ENCODE measurements around the gene SDK1. TPM values are rescaled to one million over a fixed set of nuclear protein-coding genes. Genes with fewer than 3 reads are reported as not detected.

Gene SDK1
- total RNA-seq, 2 donors from 2014 or later: 19.8 to 32.4 TPM

DNA sequence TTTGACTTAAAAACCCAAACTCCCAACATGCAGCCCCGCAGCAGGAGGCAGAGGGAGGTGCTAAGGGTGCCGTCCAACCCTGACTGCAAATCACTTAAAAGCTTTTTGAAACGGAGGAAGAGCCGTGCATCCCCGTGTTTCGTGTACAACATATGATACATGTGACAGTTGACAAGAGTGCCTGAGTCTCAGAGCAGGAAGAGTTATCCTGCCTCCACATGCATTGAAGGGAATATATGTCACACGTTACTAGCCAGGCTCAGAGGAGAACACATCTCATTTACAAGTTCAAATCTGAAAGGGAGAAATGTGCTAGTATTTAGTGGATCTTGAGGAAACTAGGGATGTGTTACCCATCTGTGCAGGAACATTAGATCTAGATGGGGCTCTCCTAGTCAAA lies 69.9 kb downstream of the SDK1 start:
- TF ChIP-seq, protein P1, sequence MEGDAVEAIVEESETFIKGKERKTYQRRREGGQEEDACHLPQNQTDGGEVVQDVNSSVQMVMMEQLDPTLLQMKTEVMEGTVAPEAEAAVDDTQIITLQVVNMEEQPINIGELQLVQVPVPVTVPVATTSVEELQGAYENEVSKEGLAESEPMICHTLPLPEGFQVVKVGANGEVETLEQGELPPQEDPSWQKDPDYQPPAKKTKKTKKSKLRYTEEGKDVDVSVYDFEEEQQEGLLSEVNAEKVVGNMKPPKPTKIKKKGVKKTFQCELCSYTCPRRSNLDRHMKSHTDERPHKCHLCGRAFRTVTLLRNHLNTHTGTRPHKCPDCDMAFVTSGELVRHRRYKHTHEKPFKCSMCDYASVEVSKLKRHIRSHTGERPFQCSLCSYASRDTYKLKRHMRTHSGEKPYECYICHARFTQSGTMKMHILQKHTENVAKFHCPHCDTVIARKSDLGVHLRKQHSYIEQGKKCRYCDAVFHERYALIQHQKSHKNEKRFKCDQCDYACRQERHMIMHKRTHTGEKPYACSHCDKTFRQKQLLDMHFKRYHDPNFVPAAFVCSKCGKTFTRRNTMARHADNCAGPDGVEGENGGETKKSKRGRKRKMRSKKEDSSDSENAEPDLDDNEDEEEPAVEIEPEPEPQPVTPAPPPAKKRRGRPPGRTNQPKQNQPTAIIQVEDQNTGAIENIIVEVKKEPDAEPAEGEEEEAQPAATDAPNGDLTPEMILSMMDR (IDR thresholded peaks at IDR 0.05): no peak
- TF ChIP-seq POLR2A (IDR thresholded peaks at IDR 0.05): no peak
- Histone ChIP-seq H3K4me1 (no peaks in the 10 kb centered on the region), H3K27me3 (no peaks in the 10 kb centered on the region), H3K36me3 (replicated peaks in 1 of 2; ENCODE audit: insufficient read depth in 1 of 2, low read depth in 2 of 2) (no peaks in the 10 kb centered on the region), H3K9me3 (no peaks in the 10 kb centered on the region), H3K27ac (no peak overlapping the region), H3K4me3 (no peak overlapping the region)
- no peak for ATAC-seq
- intact Hi-C loops (cut with DNase I): no loop called here
- WGBS, 2 donors: 91 to 99% methylated on average over 7 of the region's 7 CpGs
- DNase-seq: no peak

DNA sequence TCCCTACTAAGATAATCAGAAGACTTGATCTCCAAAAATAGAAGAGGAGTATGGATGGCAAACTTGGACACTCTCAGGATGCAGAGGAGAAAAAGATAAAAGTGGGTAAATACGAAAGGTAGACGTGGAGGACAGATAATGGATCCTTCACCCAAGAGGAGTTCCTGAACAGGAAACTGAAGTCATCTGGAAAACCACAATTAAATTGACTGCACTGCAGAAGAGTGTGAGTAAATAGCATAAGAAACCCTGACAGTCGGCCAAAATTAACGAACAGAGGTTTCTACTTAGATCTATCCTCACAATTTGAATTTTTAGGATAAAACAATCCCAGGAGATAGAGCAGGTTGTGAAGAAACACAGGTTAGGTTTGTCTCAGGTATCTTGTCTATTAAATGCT lies 70.5 kb downstream of the SDK1 start:
- intact Hi-C loops (cut with DNase I): no loop called here
- Histone ChIP-seq H3K4me1 (no peaks in the 10 kb centered on the region), H3K9me3 (no peaks in the 10 kb centered on the region), H3K27ac (no peak overlapping the region), H3K4me3 (no peak overlapping the region), H3K27me3 (no peaks in the 10 kb centered on the region), H3K36me3 (replicated peaks in 1 of 2; ENCODE audit: insufficient read depth in 1 of 2, low read depth in 2 of 2) (no peaks in the 10 kb centered on the region)
- no peak for DNase-seq
- no peak for TF ChIP-seq POLR2A (IDR thresholded peaks at IDR 0.05)
- TF ChIP-seq, protein P1 (IDR thresholded peaks at IDR 0.05): no peak
- 53 to 76% methylated on average over 4 of the region's 4 CpGs for WGBS, 2 donors
- no peak for ATAC-seq

DNA sequence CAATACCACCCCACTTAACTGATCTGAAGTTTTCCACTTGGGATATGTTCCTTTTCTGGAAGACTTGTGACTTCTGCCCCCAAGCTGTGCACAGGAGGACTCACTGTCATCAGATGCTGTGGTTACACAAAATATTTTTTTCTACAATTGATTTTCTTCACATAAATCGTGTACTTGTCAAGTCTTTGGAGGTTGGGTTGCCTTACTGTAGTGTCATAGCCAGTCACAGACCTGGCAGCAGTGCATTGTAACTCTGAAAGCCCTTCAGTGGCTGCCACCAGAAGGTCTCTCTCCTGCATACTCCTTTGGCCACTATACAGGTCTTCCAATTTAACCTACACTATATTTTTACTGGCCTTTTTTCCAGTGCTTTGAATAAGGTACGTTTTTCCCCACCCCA lies 73.2 kb downstream of the SDK1 start:
- 50 to 70% methylated on average over 2 of the region's 2 CpGs for WGBS, 2 donors

DNA sequence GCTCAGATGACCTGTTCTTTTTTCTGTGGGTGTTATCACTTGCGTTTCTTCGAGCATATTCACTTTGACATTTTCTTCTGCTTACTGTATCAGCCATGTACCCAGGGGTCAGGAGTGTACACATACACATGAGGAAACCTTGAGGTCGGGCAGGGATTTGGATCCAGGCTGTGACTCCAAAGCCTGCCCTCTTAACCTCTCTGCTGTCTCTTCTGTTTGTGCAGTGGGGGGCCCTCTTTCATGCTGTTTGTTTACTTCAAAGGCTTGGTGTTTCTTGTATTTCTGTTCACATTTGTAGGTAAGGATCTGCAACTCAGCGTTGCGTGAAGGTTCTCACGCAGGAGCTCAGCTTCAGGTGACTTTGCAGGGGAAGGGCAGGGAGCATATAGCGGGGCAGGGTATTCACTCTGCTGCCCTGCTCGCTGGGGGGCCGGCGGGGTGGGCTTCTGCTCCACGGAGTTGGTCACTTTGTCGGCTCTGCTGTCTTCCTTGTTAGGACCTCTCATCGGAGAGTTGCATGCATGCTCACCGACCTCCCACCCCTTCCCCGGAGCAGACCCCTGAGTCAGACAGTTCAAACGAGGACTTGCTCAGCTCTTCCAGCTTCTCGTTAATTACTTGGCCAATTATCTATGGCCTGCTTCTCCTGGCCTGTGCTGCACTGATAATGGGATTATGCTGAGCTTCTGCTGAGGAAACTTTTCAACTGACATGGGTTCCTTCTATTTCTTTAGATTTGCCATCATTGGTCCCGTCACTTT lies 77.5 kb downstream of the SDK1 start:
- no peaks in the 10 kb centered on the region for H3K36me3 ChIP-seq (replicated peaks in 1 of 2; ENCODE audit: insufficient read depth in 1 of 2, low read depth in 2 of 2)
- DNase-seq (no peak), ATAC-seq (no peak)
- 78 to 82% methylated on average over 16 to 17 of the region's 18 CpGs for WGBS, 2 donors
- no peaks in the 10 kb centered on the region for H3K4me1 ChIP-seq
- intact Hi-C loops (cut with DNase I): no loop called here
- H3K9me3 ChIP-seq: no peaks in the 10 kb centered on the region
- no peak overlapping the region for H3K27ac ChIP-seq
- H3K4me3 ChIP-seq: no peak overlapping the region
- no peaks in the 10 kb centered on the region for H3K27me3 ChIP-seq
- TF ChIP-seq, protein P1 (IDR thresholded peaks at IDR 0.05): no peak
- TF ChIP-seq POLR2A (IDR thresholded peaks at IDR 0.05): no peak

More for the DNA sequence above, 73.2 kb downstream of the SDK1 start:
- H3K4me1 ChIP-seq: no peaks in the 10 kb centered on the region
- H3K27ac ChIP-seq: no peak overlapping the region
- H3K4me3 ChIP-seq: no peak overlapping the region
- no peaks in the 10 kb centered on the region for H3K9me3 ChIP-seq
- ATAC-seq (no peak), DNase-seq (no peak)
- intact Hi-C loops (cut with DNase I): no loop called here
- TF ChIP-seq, protein P1 (IDR thresholded peaks at IDR 0.05): no peak
- TF ChIP-seq POLR2A (IDR thresholded peaks at IDR 0.05): no peak
- H3K36me3 ChIP-seq (replicated peaks in 1 of 2; ENCODE audit: insufficient read depth in 1 of 2, low read depth in 2 of 2): no peaks in the 10 kb centered on the region
- H3K27me3 ChIP-seq: no peaks in the 10 kb centered on the region

DNA sequence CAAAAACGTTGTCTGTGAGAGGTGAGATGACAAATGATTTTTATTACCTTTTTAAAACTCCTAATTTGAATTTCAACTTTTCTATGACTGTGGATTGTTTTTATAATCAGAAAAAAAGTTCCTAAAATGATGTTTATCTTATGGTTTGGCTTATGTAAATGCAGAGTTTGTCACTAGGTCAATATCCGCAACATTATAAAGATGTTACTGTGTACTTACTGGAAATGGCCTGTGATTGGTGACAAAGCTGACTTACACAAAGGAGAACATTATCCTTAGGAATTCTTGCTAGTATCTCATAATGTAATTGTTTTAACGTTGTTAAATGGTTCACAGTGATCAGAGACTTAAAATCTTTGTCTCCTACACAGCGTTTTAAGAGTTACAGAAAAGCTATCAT lies 79.0 kb downstream of the SDK1 start:
- Histone ChIP-seq H3K27me3 (no peaks in the 10 kb centered on the region), H3K27ac (no peak overlapping the region), H3K9me3 (no peaks in the 10 kb centered on the region), H3K4me3 (no peak overlapping the region), H3K4me1 (no peaks in the 10 kb centered on the region), H3K36me3 (replicated peaks in 1 of 2; ENCODE audit: insufficient read depth in 1 of 2, low read depth in 2 of 2) (no peaks in the 10 kb centered on the region)
- TF ChIP-seq POLR2A (IDR thresholded peaks at IDR 0.05): no peak
- TF ChIP-seq, protein P1 (IDR thresholded peaks at IDR 0.05): no peak
- no peak for DNase-seq
- intact Hi-C loops (cut with DNase I): no loop called here
- no peak for ATAC-seq
- 71 to 73% methylated on average over 4 of the region's 4 CpGs for WGBS, 2 donors

Data from body of pancreas (tissue), 4 donors.